GM23338 (cell line): Measurements from ENCODE around the gene CCDC68. TPM values are rescaled to one million over a fixed set of nuclear protein-coding genes. Genes with fewer than 3 reads are reported as not detected.

Source experiments
- ATAC-seq: fragments of 200-7000 bp; cut with Tn5 transposase; 3 replicates; pipeline ENCODE4 v1.9.1; 2020
- DNase-seq: peaks from one replicate; pipeline ENCODE4 v3.0.0-alpha.2; 2015; ENCODE audit warnings: low spot score
- H2AFZ ChIP-seq: fragments of 200-600 bp; sonication (generic); 2 replicates; pipeline ENCODE4 v1.8.0; 2016; ENCODE audit warnings: antibody characterized with exemption, mild to moderate bottlenecking, moderate library complexity
- H3F3A ChIP-seq: fragments of 200-600 bp; sonication (generic); replicated peaks from 2 replicates; pipeline ENCODE4 v1.8.0; 2017; ENCODE audit warnings: antibody characterized with exemption, mixed run types, low read depth
- H3K27ac ChIP-seq: fragments of 200-600 bp; sonication (generic); 2 replicates; pipeline ENCODE4 v1.6.1; 2016; ENCODE audit warnings: low read depth
- H3K27me3 ChIP-seq: fragments of 200-600 bp; sonication (generic); 2 replicates; pipeline ENCODE4 v1.8.0; 2016; ENCODE audit warnings: mild to moderate bottlenecking, mixed run types, moderate library complexity; ENCODE audit not compliant: insufficient read depth
- H3K36me3 ChIP-seq: fragments of 200-600 bp; sonication (generic); 2 replicates; pipeline ENCODE4 v1.8.0; 2016; ENCODE audit warnings: mild to moderate bottlenecking; ENCODE audit not compliant: insufficient read depth
- H3K4me1 ChIP-seq: fragments of 200-600 bp; sonication (generic); 2 replicates; pipeline ENCODE4 v1.8.0; 2016; ENCODE audit warnings: mild to moderate bottlenecking, moderate library complexity; ENCODE audit not compliant: insufficient read depth
- H3K4me2 ChIP-seq: fragments of 200-600 bp; sonication (generic); 2 replicates; pipeline ENCODE4 v1.7.1; 2017; ENCODE audit warnings: mixed run types
- H3K4me3 ChIP-seq: fragments of 200-600 bp; sonication (generic); 2 replicates; pipeline ENCODE4 v1.6.1; 2016; ENCODE audit warnings: mixed run types
- H3K79me2 ChIP-seq: fragments of 200-600 bp; sonication (generic); replicated peaks from 2 replicates; pipeline ENCODE4 v1.8.0; 2017; ENCODE audit warnings: mild to moderate bottlenecking; ENCODE audit not compliant: insufficient read depth
- H3K9me2 ChIP-seq: fragments of 200-600 bp; sonication (generic); 2 replicates; pipeline ENCODE4 v1.8.0; 2017; ENCODE audit not compliant: insufficient read depth
- H4K20me1 ChIP-seq: fragments of 200-600 bp; sonication (generic); replicated peaks from 2 replicates; pipeline ENCODE4 v1.8.0; 2017; ENCODE audit warnings: mild to moderate bottlenecking; ENCODE audit not compliant: insufficient read depth
- H3K27ac Mint-ChIP-seq: 2 replicates; pipeline ENCODE4 v1.8.0; 2020; ENCODE audit warnings: inconsistent platforms, mild to moderate bottlenecking, moderate library complexity, mixed read lengths
- H3K27me3 Mint-ChIP-seq: 3 replicates; pipeline ENCODE4 v1.8.0; 2022; ENCODE audit warnings: low read depth, mild to moderate bottlenecking, moderate library complexity, mixed read lengths, inconsistent platforms; ENCODE audit not compliant: insufficient read depth, poor library complexity
- H3K36me3 Mint-ChIP-seq: 3 replicates; pipeline ENCODE4 v1.8.0; 2021; ENCODE audit warnings: low read depth, mild to moderate bottlenecking, inconsistent platforms, moderate library complexity, mixed read lengths
- H3K4me1 Mint-ChIP-seq: 3 replicates; pipeline ENCODE4 v1.8.0; 2020; ENCODE audit warnings: mild to moderate bottlenecking, inconsistent platforms, mixed read lengths
- H3K4me3 Mint-ChIP-seq: 3 replicates; pipeline ENCODE4 v1.8.0; 2021; ENCODE audit warnings: moderate library complexity, mild to moderate bottlenecking, inconsistent platforms, mixed read lengths
- H3K9me3 Mint-ChIP-seq: 3 replicates; pipeline ENCODE4 v1.8.0; 2020; ENCODE audit warnings: moderate library complexity, mild to moderate bottlenecking, inconsistent platforms, mixed read lengths
- CREB1 ChIP-seq: fragments of 250-450 bp; sonication (Bioruptor Pico); IDR thresholded peaks from 2 replicates; pipeline ENCODE4 v1.5.0; 2020; ENCODE audit warnings: low read depth, mild to moderate bottlenecking, moderate library complexity
- polyA plus RNA-seq: library from polyadenylated mRNA; unstranded; fragments of >200 nt; fragmentation: Nextera tagmentation; extraction: Ambion mirVana; gene quantifications from 2 replicates; pipeline ENCODE4 v1.2.1, GENCODE V29; 2016
- total RNA-seq: library from RNA; depleted of rRNA; stranded (reverse); fragments of >200 nt; shearing (Covaris generic); gene quantifications from 2 replicates; pipeline ENCODE4 v1.2.3, GENCODE V29; 2014
- TF ChIP-seq, protein P1 (sequence below): IDR thresholded peaks from one replicate; pipeline ENCODE4 v1.6.1; 2018; ENCODE audit warnings: antibody characterized with exemption; ENCODE audit not compliant: unreplicated experiment
- TF ChIP-seq, protein P2 (sequence below): fragments of 250-450 bp; sonication (Bioruptor Pico); IDR thresholded peaks from 2 replicates; pipeline ENCODE4 v1.5.0; 2020; ENCODE audit warnings: mild to moderate bottlenecking, moderate library complexity
- TF ChIP-seq, protein P3 (sequence below), 2 experiments: fragments of 200-600 bp in 1 of 2; sonication (generic) in 1 of 2; conservative IDR thresholded peaks; 2 replicates each; pipeline versions ENCODE4 v1.5.1 to v1.6.1; 2016 to 2017; ENCODE audit warnings: antibody characterized with exemption in 2 of 2, low read depth in 2 of 2, mild to moderate bottlenecking in 2 of 2, moderate library complexity in 1 of 2

Gene CCDC68
- total and polyA plus RNA-seq, 2 experiments from 2014 or later, result 1.6 to 3.7 TPM

DNA sequence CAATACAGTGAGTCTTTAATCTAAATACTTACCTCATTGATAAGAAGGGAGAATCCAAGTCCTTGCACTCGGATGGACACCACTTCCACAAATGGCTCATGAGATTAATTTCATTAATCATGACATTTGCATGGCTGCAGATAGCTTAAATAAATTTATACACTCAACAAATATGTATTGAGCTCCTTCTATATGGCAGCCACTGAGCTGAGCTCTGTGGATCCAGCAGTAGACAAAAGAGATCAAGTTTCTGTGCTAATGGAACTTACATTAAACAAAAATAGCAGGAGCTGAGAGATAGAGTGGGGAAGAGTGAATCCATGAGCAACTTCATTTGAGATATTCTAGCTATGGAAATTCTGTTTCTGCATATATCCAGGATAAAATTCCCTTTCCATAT, 86.6 kb downstream of the CCDC68 start:
- no peaks in the 10 kb centered on the region for H3K4me1 Mint-ChIP-seq
- TF ChIP-seq, protein P1, sequence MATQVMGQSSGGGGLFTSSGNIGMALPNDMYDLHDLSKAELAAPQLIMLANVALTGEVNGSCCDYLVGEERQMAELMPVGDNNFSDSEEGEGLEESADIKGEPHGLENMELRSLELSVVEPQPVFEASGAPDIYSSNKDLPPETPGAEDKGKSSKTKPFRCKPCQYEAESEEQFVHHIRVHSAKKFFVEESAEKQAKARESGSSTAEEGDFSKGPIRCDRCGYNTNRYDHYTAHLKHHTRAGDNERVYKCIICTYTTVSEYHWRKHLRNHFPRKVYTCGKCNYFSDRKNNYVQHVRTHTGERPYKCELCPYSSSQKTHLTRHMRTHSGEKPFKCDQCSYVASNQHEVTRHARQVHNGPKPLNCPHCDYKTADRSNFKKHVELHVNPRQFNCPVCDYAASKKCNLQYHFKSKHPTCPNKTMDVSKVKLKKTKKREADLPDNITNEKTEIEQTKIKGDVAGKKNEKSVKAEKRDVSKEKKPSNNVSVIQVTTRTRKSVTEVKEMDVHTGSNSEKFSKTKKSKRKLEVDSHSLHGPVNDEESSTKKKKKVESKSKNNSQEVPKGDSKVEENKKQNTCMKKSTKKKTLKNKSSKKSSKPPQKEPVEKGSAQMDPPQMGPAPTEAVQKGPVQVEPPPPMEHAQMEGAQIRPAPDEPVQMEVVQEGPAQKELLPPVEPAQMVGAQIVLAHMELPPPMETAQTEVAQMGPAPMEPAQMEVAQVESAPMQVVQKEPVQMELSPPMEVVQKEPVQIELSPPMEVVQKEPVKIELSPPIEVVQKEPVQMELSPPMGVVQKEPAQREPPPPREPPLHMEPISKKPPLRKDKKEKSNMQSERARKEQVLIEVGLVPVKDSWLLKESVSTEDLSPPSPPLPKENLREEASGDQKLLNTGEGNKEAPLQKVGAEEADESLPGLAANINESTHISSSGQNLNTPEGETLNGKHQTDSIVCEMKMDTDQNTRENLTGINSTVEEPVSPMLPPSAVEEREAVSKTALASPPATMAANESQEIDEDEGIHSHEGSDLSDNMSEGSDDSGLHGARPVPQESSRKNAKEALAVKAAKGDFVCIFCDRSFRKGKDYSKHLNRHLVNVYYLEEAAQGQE, result no peak
- TF ChIP-seq, protein P2, sequence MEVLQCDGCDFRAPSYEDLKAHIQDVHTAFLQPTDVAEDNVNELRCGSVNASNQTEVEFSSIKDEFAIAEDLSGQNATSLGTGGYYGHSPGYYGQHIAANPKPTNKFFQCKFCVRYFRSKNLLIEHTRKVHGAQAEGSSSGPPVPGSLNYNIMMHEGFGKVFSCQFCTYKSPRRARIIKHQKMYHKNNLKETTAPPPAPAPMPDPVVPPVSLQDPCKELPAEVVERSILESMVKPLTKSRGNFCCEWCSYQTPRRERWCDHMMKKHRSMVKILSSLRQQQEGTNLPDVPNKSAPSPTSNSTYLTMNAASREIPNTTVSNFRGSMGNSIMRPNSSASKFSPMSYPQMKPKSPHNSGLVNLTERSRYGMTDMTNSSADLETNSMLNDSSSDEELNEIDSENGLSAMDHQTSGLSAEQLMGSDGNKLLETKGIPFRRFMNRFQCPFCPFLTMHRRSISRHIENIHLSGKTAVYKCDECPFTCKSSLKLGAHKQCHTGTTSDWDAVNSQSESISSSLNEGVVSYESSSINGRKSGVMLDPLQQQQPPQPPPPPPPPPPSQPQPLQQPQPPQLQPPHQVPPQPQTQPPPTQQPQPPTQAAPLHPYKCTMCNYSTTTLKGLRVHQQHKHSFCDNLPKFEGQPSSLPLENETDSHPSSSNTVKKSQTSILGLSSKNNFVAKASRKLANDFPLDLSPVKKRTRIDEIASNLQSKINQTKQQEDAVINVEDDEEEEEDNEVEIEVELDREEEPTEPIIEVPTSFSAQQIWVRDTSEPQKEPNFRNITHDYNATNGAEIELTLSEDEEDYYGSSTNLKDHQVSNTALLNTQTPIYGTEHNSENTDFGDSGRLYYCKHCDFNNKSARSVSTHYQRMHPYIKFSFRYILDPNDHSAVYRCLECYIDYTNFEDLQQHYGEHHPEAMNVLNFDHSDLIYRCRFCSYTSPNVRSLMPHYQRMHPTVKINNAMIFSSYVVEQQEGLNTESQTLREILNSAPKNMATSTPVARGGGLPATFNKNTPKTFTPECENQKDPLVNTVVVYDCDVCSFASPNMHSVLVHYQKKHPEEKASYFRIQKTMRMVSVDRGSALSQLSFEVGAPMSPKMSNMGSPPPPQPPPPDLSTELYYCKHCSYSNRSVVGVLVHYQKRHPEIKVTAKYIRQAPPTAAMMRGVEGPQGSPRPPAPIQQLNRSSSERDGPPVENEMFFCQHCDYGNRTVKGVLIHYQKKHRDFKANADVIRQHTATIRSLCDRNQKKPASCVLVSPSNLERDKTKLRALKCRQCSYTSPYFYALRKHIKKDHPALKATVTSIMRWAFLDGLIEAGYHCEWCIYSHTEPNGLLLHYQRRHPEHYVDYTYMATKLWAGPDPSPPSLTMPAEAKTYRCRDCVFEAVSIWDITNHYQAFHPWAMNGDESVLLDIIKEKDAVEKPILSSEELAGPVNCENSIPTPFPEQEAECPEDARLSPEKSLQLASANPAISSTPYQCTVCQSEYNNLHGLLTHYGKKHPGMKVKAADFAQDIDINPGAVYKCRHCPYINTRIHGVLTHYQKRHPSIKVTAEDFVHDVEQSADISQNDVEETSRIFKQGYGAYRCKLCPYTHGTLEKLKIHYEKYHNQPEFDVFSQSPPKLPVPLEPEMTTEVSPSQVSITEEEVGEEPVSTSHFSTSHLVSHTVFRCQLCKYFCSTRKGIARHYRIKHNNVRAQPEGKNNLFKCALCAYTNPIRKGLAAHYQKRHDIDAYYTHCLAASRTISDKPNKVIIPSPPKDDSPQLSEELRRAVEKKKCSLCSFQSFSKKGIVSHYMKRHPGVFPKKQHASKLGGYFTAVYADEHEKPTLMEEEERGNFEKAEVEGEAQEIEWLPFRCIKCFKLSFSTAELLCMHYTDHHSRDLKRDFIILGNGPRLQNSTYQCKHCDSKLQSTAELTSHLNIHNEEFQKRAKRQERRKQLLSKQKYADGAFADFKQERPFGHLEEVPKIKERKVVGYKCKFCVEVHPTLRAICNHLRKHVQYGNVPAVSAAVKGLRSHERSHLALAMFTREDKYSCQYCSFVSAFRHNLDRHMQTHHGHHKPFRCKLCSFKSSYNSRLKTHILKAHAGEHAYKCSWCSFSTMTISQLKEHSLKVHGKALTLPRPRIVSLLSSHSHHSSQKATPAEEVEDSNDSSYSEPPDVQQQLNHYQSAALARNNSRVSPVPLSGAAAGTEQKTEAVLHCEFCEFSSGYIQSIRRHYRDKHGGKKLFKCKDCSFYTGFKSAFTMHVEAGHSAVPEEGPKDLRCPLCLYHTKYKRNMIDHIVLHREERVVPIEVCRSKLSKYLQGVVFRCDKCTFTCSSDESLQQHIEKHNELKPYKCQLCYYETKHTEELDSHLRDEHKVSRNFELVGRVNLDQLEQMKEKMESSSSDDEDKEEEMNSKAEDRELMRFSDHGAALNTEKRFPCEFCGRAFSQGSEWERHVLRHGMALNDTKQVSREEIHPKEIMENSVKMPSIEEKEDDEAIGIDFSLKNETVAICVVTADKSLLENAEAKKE, result no peak
- TF ChIP-seq, protein P3, sequence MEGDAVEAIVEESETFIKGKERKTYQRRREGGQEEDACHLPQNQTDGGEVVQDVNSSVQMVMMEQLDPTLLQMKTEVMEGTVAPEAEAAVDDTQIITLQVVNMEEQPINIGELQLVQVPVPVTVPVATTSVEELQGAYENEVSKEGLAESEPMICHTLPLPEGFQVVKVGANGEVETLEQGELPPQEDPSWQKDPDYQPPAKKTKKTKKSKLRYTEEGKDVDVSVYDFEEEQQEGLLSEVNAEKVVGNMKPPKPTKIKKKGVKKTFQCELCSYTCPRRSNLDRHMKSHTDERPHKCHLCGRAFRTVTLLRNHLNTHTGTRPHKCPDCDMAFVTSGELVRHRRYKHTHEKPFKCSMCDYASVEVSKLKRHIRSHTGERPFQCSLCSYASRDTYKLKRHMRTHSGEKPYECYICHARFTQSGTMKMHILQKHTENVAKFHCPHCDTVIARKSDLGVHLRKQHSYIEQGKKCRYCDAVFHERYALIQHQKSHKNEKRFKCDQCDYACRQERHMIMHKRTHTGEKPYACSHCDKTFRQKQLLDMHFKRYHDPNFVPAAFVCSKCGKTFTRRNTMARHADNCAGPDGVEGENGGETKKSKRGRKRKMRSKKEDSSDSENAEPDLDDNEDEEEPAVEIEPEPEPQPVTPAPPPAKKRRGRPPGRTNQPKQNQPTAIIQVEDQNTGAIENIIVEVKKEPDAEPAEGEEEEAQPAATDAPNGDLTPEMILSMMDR (conservative IDR thresholded peaks at IDR 0.05; ENCODE audit: low read depth in 2 of 2), result no peak
- no peak for TF ChIP-seq CREB1
- H3K36me3 ChIP-seq, result no peaks in the 10 kb centered on the region

More for the DNA sequence above, 86.6 kb downstream of the CCDC68 start:
- Histone ChIP-seq H3F3A (no peaks in the 10 kb centered on the region), H3K79me2 (no peaks in the 10 kb centered on the region), H2AFZ (no peak overlapping the region), H3K27ac (no peak overlapping the region), H3K4me1 (no peaks in the 10 kb centered on the region), H3K4me2 (no peak overlapping the region), H3K4me3 (no peak overlapping the region), H3K27me3 (no peaks in the 10 kb centered on the region), H3K9me2 (no peaks in the 10 kb centered on the region; the same call in 1 of the 2 replicates), H4K20me1 (no peaks in the 10 kb centered on the region)
- Mint-ChIP-seq H3K27me3 (no peaks in the 10 kb centered on the region), H3K36me3 (no peaks in the 10 kb centered on the region), H3K27ac (no peak overlapping the region), H3K4me3 (no peak overlapping the region), H3K9me3 (no peaks in the 10 kb centered on the region)
- ATAC-seq (no peak), DNase-seq (no peak)
